Pancreas (tissue), 10 donors: ENCODE data around the gene BRSK2. TPM values are rescaled to one million over a fixed set of nuclear protein-coding genes. Genes with fewer than 3 reads are reported as not detected.
"Not testable (repeated sequence)": the region's sequence is repeated elsewhere in the genome, so short reads cannot be mapped to it uniquely, and the experiment has no call there.

Experiments used
- ATAC-seq, 4 donors: fragments of 200-7000 bp; cut with Tn5 transposase; one replicate each; pipeline versions ENCODE4 v1.8.0 to v1.9.1; 2020; ENCODE audit warnings: mild to moderate bottlenecking in 4 of 4, moderate library complexity in 4 of 4
- DNase-seq, 6 donors: peaks; one replicate each; pipeline ENCODE4 v3.0.0-alpha.2; 2020
- FAIRE-seq: peaks from 2 replicates; lab custom pipeline; 2012; peaks lifted over from hg19 to GRCh38; lab: Jason Lieb, UNC
- H3K27ac ChIP-seq, 4 donors: fragments of 200-600 bp; sonication (generic); 1 replicate in 3 of 4; 2 replicates in 1 of 4; pipeline versions ENCODE4 v1.5.0 to v1.8.0; 2020
- H3K27me3 ChIP-seq, 4 donors: fragments of 200-600 bp; one replicate each; pipeline ENCODE4 v1.8.0; 2021
- H3K36me3 ChIP-seq, 3 donors: fragments of 200-600 bp; sonication (generic) in 1 of 3; one replicate each; pipeline versions ENCODE4 v1.5.0 to v1.8.0; 2020 to 2021
- H3K4me1 ChIP-seq, 3 donors: fragments of 200-600 bp; one replicate each; pipeline ENCODE4 v1.8.0; 2021
- H3K4me3 ChIP-seq, 4 donors: fragments of 200-600 bp; sonication (generic) in 2 of 4; one replicate each; pipeline versions ENCODE4 v1.5.0 to v1.8.0; 2020 to 2021
- H3K9me3 ChIP-seq, 4 donors: fragments of 200-600 bp; one replicate each; pipeline ENCODE4 v1.8.0; 2021
- CTCF ChIP-seq, 4 donors: fragments of 200-600 bp; sonication (generic) in 3 of 4; IDR thresholded peaks; one replicate each; pipeline versions ENCODE4 v1.5.0 to v1.8.0; 2021; ENCODE audit warnings: antibody characterized with exemption in 4 of 4
- WGBS, 2 donors: extraction: QIAGEN DNeasy Blood & Tissue Kit; methylation state at CpG; one replicate each; pipeline ENCODE4 v1.1.7; 2013; 5-methylcytosine and 5-hydroxymethylcytosine counted together
- intact Hi-C, 3 donors: fragments of 100-400 bp; cut with DNase I; formaldehyde crosslinking; loops; one replicate each; pipeline versions ENCODE4 v1.11.1 to v1.14.2; 2022
- polyA plus RNA-seq, 2 donors: library from polyadenylated mRNA; stranded (reverse); fragments of 200-250 nt; gene quantifications; one replicate each; pipeline ENCODE4 v1.2.3, GENCODE V29; 2013
- total RNA-seq, 6 donors: library from RNA; stranded (reverse); fragmentation: NEBNext Ultra II Directional in 4 of 6; extraction: Animal tissue kit (Norgen Biotek cat#: 25700) in 4 of 6; gene quantifications; one replicate each; pipeline versions ENCODE4 v1.2.1 to v1.2.4, GENCODE V29; 2021 to 2023
- donor health status: healthy with polysubstance abuse.
- donor health status: DM: no; HTN: no; CAD: no; lungs with moderate emphysema.
- donor health status: DM: no; HTN: no; CAD: no.
- donor health status: control.
- donor health status: control.
- donor health status: Bipolar disorder and iron deficiency.
- donor health status: DM: yes; HTN: yes; CAD: no.
- donor health status: DM: no; HTN: no; CAD: no.
- donor health status: DM: no; HTN: no; CAD: no.
- donor health status: DM: yes; HTN: yes; CAD: no.

Gene BRSK2
- total and polyA plus RNA-seq, 8 donors, result 44.2 to 215 (median 70.9) TPM

DNA sequence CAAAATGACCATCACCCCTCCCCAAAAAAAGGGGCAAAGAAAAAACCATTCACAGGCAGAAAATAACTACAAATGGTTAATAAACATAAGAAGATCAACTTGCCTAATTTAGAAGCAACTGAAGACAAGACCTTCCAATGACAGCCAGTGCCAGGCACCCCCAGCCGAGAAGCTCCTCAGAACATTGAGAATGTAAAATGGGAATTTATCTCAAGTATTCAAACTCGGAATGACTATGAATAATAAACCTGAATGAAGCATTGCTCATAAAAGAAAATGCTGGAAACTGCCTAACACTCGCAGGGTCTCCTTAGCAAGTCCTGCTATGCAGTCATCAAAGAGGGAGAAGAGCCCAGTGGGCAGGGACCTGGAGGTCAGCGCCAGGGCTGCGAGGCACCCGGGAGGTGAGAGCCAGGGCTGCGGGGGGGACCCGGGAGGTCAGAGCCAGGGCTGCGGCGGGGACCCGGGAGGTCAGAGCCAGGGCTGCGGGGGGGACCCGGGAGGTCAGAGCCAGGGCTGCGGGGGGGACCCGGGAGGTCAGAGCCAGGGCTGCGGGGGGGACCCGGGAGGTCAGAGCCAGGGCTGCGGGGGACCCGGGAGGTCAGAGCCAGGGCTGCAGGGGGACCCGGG is 120.0 kb downstream of the BRSK2 start:
- DNase-seq (no peak), ATAC-seq (no peak), FAIRE-seq (no peak)
- H3K36me3 ChIP-seq, result no peaks in the 10 kb centered on the region
- no peaks in the 10 kb centered on the region for H3K9me3 ChIP-seq
- H3K27me3 ChIP-seq, result no peaks in the 10 kb centered on the region
- TF ChIP-seq CTCF (IDR thresholded peaks at IDR 0.05), result no peak
- H3K27ac ChIP-seq, result no peak overlapping the region
- 84 to 89% methylated on average over 9 to 20 of the region's 20 CpGs for WGBS, 2 donors
- intact Hi-C loops, result no loop called here
- no peaks in the 10 kb centered on the region for H3K4me1 ChIP-seq
- no peak overlapping the region for H3K4me3 ChIP-seq

DNA sequence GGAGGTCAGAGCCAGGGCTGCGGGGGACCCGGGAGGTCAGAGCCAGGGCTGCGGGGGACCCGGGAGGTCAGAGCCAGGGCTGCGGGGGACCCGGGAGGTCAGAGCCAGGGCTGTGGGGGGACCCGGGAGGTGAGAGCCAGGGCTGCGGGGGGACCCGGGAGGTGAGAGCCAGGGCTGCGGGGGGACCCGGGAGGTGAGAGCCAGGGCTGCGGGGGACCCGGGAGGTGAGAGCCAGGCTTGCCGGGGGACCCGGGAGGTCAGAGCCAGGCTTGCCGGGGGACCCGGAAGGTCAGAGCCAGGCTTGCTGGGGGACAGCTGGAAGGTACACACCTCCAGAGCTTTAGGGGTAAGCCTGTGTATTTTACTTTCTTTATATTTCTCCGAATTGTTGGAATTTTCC is 120.6 kb downstream of the BRSK2 start:
- H3K4me1 ChIP-seq, H3K4me3 ChIP-seq, FAIRE-seq, H3K36me3 ChIP-seq, intact Hi-C loops, H3K27ac ChIP-seq, DNase-seq, H3K9me3 ChIP-seq, H3K27me3 ChIP-seq, ATAC-seq: not testable (repeated sequence)
- WGBS, 2 donors, result 80 to 89% methylated on average over 13 to 15 of the region's 18 CpGs

GRCh38 chr11:1510928-1511327 is 121.2 kb downstream of the BRSK2 start:
- Histone ChIP-seq H3K36me3 (no peaks in the 10 kb centered on the region), H3K9me3 (no peaks in the 10 kb centered on the region), H3K27me3 (no peaks in the 10 kb centered on the region), H3K27ac (no peak overlapping the region), H3K4me1 (peaks cover 4 to 8% (median 4%) of the 10 kb centered on the region in 3 donors), H3K4me3 (no peak overlapping the region)
- ATAC-seq, result no peak
- no peak for DNase-seq
- intact Hi-C loops, result no loop called here
- WGBS, 2 donors, result 89 to 90% methylated on average over 11 of the region's 11 CpGs
- TF ChIP-seq CTCF (IDR thresholded peaks at IDR 0.05), result no peak
- no peak for FAIRE-seq

DNA sequence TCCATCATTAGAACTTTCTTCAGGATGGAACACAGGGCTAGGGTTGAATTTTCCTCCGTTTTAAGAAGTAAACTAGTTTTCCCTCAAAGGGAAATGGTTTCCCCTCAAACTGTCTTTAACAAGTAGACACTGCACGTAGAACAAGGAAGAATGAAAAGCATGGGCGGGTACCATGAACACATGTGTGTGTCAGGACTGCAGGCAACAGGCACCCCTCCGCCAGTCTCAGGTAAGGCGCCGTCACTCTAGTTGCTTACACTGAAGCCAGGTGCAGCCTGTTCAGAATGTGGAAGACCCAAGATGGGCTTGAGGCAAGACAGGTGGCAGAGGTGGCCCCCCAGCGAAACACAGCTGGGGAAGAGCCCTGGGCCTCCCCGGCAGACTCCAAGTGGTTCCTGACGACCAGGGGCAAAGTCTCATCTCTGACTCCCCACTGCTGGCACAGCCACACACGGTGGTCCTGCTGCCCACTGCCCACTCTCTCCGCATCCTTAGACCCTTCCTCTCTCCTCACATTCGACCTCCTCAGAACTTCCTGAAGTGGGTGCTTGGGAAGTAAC is 122.3 kb downstream of the BRSK2 start:
- no peak for DNase-seq
- no peak overlapping the region for H3K4me3 ChIP-seq
- TF ChIP-seq CTCF (IDR thresholded peaks at IDR 0.05), result no peak
- no peak for FAIRE-seq
- intact Hi-C loops, result no loop called here
- H3K36me3 ChIP-seq, result no peaks in the 10 kb centered on the region
- H3K9me3 ChIP-seq, result no peaks in the 10 kb centered on the region
- no peaks in the 10 kb centered on the region for H3K27me3 ChIP-seq
- H3K27ac ChIP-seq, result no peak overlapping the region
- H3K4me1 ChIP-seq, result peaks cover 4 to 8% (median 4%) of the 10 kb centered on the region in 3 donors
- ATAC-seq, result no peak
- 86 to 90% methylated on average over 12 of the region's 12 CpGs for WGBS, 2 donors

Other genes with a start within 250 kb of the BRSK2 start
- gene MUC5AC, start 232.0 kb upstream of the BRSK2 start, total RNA-seq, result 1 to 10 TPM in 1 of 6 donors, under 1 TPM in 1, not detected in 4; 0.04 to 4.2 TPM
- under 1 TPM in 1 of 2 donors, not detected in 1; 0.02 TPM for gene MUC5AC, start 232.0 kb upstream of the BRSK2 start, polyA plus RNA-seq
- gene MUC5B, start 166.9 kb upstream of the BRSK2 start, total RNA-seq, result 10 to 100 TPM in 5 of 6 donors, 1 to 10 TPM in 1; 7.9 to 65.4 (median 19.8) TPM
- 10 to 100 TPM in 1 of 2 donors, 1 to 10 TPM in 1; 5.1 to 12.1 TPM for gene MUC5B, start 166.9 kb upstream of the BRSK2 start, polyA plus RNA-seq
- 10 to 100 TPM; 41.6 to 69.8 (median 54.0) TPM for gene TOLLIP, start 80.3 kb upstream of the BRSK2 start, total RNA-seq
- gene TOLLIP, start 80.3 kb upstream of the BRSK2 start, polyA plus RNA-seq, result 10 to 100 TPM; 35.2 to 35.6 TPM
- 10 to 100 TPM; 13.7 to 23.3 (median 17.7) TPM for gene MOB2, start 96.8 kb downstream of the BRSK2 start, total RNA-seq
- 10 to 100 TPM; 25.1 to 30.4 TPM for gene MOB2, start 96.8 kb downstream of the BRSK2 start, polyA plus RNA-seq
- gene DUSP8, start 182.3 kb downstream of the BRSK2 start, total RNA-seq, result 10 to 100 TPM in 4 of 6 donors, 1 to 10 TPM in 2; 6.4 to 23.5 (median 14.3) TPM
- 10 to 100 TPM; 11.8 to 12.7 TPM for gene DUSP8, start 182.3 kb downstream of the BRSK2 start, polyA plus RNA-seq
- gene KRTAP5-1, start 195.3 kb downstream of the BRSK2 start, total RNA-seq, result not detected
- gene KRTAP5-1, start 195.3 kb downstream of the BRSK2 start, polyA plus RNA-seq, result under 1 TPM in 1 of 2 donors, not detected in 1; 0.46 TPM
- not detected for gene KRTAP5-2, start 208.4 kb downstream of the BRSK2 start, total RNA-seq
- under 1 TPM in 1 of 2 donors, not detected in 1; 0.15 TPM for gene KRTAP5-2, start 208.4 kb downstream of the BRSK2 start, polyA plus RNA-seq
- gene KRTAP5-3, start 218.5 kb downstream of the BRSK2 start, total RNA-seq, result not detected
- gene KRTAP5-3, start 218.5 kb downstream of the BRSK2 start, polyA plus RNA-seq, result not detected
- not detected for gene KRTAP5-4, start 232.2 kb downstream of the BRSK2 start, total RNA-seq
- not detected for gene KRTAP5-4, start 232.2 kb downstream of the BRSK2 start, polyA plus RNA-seq
- not detected for gene KRTAP5-5, start 239.8 kb downstream of the BRSK2 start, total RNA-seq
- gene KRTAP5-5, start 239.8 kb downstream of the BRSK2 start, polyA plus RNA-seq, result under 1 TPM in 1 of 2 donors, not detected in 1; 0.19 TPM